Stimulated activated CD4-positive, alpha-beta T cell treated with anti-CD3 and anti-CD28 coated beads, Interleukin-12 subunit alpha, Interleukin-12 subunit beta, amount 100 ng/mL, for 24 hours (primary cell): ENCODE measurements around the gene ADGRA3.
"Not testable (repeated sequence)": the region's sequence is repeated elsewhere in the genome, so short reads cannot be mapped to it uniquely, and the experiment has no call there.

Source experiments
- DNase-seq, 2 experiments: peaks; one replicate each; pipeline ENCODE4 v3.0.0-alpha.2; 2020; ENCODE audit warnings: low read depth in 2 of 2

Gene ADGRA3

DNA sequence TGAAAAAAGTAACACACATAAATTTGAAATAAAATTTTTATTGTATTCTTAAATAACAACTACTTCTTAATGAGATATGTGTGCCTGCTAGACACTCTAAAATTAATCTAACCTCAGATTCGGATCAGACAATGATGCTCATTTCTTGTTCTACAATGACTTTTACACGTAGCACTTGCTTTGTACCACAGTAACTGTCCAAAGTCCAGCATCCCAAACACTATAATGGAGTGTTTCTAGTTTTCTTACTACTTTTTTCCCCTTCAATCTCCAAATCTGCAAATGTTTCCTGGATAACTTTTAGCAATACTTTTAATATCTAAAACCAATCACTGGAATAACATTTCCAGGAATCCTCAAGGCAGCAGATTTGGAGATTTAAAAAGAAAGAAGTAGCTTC is 75.9 kb downstream of the ADGRA3 start:
- no peak for DNase-seq

DNA sequence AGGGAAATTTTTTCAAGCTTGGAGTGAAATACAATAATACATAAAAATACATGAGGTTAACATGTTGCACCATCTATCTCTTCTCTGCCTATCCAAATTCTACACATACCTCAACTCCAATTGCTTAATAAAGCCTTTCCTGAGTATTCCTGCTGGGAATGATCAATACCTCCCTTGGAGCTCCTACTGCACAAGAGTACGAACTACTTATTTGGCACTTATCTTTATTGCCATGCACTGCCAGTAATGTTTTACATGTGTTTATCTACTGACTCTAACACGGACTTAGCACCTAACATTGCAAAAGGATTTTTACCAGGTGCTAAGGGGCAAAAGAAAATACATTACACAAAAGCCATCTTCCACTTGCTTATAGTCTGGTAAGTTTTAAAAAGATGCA is 80.2 kb downstream of the ADGRA3 start:
- DNase-seq, result no peak

DNA sequence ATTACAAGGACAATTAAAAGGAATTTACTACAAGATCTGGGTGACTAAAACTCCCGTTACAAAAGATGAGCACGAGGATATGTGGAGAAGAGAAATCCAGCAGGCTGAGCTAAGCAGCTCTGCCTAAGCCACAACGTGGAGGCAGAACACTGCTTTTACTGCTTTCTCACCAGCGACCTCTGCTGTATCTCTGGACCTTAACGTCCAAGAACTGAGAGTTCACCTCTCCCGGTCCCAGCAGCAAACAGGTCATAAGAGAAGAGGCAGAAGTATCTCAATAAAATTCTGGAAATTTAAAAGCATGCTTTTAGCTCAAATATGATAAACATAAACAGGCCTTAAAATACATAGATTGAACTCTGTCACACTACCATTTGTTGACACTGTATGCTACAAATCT is 81.0 kb downstream of the ADGRA3 start:
- no peak for DNase-seq

DNA sequence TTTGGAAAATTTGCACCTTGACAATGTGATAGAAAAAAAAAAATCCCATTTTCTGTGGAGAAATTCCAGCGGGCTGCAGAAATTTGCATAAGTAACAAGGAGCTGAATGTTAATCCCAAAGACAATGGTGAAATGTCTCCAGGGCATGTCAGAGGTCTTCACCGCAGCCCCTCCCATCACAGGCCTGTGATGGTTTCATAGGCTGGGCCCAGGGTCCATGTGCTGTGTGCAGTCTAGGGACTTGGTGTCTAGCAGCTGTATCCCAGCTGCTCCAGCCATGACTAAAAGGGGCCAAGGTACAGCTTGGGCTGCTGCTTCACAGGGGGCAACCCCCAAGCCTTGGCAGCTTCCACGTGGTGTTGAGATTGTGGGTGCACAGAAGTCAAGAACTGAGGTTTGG is 85.2 kb downstream of the ADGRA3 start:
- DNase-seq, result no peak

DNA sequence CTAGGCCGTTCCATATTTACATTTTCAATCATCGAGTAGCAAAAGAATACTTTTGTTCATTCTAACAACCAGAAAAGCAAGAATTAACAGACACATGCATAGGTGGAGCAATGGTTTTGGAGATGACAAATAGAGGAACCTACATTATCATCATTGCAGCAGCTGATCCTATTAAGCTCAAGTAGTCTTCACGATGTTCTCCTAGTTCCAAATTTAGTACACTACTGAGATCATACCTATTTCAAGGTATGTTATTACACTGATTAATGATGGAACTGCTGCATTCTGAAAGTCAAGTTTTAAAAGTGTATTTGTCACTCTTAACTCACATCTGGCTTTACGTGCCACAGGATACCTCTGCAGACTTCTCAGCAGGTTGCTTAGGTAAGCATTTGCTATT is 87.4 kb downstream of the ADGRA3 start:
- DNase-seq, result no peak

DNA sequence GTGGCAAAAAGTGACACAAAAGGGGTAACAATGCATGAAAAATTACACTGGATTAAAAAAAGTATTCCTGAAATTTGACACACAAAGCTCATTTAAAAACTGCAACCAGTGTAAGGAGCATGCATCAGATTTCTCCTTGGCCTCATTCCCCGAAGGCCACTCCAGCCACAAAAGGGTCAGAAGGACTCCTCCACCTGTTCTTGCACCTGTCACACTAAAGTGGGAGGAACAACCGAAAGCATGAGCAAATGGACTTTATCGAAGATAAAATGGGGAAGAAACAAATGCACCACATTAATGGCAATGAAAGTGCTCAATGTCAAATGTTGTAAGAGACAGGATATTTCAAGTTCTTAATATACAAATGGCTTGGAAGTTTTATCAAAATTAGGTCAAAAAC is 88.2 kb downstream of the ADGRA3 start:
- no peak for DNase-seq

DNA sequence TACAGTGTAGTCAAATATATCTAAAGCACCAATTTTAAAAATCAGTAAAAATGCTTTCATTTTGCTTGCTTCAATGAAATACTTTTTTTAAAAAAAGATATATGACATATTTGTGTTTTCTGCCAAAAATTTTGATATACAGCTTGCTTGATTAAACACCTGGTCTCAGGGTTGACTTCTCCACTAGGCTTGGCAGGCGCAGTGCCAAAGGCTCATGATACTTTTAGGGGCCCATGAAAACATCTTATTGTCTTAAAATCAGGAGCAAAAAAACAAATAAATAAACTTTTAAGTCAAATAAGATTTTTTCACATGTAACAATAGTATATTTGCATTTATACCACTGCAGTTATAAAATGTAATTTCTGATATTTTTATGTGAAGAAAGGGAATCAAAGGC is 95.6 kb downstream of the ADGRA3 start:
- no peak for DNase-seq

DNA sequence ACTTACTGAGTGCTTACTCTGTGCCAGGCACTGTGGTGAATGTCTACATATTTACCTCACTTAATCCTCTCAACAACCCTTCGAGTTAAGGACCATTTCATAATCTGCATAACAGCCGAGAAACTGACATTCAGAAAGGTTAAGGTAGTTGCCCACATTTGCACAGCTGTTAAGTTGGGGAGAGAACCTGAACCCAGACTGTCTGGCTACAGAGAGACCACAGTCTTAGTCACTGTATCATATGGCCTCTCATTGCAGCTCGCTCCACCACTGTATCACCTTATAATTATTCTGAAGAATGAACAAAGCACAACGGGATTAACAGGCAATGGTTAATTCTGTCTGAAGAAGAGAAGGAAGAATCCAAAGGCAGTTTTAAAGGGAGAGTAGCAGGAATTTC is 98.5 kb downstream of the ADGRA3 start:
- no peak for DNase-seq

DNA sequence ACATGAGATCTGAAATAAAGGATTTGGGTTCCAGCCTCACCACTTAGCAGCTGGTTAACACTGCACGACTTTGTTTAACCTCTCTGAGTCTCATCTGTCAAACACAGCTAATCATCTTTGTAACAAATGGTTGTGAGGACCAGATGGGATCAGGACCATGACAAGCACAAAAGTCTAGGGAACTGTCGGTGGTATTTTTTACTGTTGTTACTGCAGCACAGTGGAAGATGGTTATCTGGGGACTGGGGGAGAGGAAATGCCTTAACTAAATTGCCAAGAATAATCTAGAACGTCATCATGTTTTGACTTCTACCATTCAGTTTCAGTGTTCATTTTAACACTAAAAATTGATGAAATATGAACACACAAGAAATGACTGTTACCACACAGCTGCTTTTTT is 99.5 kb downstream of the ADGRA3 start:
- no peak for DNase-seq

DNA sequence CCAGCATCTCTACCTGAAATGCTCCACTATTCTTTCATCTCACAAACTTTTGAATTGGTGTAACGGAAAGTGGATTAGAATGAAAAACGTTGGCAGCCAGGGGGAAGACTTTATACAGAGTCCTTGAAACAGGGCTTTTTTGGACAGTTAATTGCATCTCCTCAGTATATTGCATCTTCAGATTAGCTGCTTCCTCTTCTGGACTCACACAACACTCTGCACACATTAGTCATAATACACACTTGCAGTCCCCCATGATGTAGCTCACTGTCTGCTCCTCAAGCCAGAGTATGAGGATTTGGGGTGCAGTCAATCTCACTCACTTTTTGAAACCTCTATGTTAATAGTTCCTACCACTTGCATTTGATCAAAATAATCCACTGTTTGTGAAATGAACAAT is 101.0 kb downstream of the ADGRA3 start:
- no peak for DNase-seq

DNA sequence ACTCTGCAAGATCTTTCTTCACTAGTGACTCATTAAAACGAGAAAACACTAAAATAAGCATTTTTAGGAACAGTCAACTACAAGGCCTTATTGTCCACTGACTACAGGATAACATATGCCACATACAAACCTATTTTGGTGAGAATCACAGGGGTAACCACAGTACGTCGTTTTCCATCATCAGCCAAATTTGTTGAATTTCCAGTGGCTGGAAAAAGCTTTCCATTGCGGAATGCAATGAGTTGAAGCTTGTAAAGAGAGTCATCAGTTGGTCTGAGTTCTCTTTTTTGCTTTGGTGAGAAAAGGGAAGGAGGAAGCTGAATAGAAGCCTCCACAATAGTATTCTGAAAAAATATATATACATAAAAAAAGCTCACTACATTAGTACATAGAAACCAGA is 102.4 kb downstream of the ADGRA3 start:
- DNase-seq, result no peak

DNA sequence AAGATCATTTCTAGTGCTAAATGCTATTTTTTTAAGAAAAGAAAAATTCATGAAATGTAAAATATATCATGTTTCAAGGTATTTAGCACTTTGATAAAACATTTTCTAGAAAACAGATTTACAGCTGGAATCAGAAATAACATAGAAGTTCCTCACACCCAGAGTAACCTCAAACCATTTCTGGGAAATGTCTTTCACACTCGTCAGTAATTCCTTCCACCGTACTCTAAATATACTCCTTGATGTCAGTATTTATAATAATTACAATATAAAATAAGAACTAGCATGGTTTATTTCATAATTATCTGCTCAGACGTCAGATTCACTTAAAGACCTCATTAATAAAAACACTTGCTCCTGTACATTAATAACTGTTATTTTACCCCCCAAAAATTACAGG is 103.9 kb downstream of the ADGRA3 start:
- no peak for DNase-seq

DNA sequence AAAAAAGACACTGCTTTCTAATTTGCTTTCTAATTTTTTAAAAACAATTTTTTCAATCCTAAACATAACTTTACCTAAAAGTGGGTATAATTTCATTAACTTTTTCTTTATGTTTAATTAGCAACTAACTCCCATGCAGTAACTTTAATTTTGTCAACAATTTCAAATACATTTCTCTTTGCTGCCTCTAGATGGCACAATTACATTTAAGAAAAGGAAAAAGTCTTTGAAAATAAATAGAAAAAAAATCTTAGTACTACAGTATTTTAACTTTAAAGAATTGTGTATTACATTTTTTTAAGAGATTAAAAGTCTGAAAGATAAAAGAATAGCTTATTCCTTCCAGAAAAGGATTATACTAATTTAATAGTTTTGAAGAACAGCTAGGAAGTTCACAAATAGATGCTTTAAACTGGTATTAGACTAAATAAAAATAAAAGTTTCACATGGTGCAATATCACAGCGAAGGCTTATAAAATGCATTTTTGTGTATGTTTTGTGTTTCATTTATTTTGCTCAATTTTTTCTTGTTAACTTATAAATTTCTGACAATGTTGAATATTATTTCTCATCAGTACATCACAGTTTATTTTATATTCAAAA is 105.1 kb downstream of the ADGRA3 start:
- DNase-seq, result no peak

DNA sequence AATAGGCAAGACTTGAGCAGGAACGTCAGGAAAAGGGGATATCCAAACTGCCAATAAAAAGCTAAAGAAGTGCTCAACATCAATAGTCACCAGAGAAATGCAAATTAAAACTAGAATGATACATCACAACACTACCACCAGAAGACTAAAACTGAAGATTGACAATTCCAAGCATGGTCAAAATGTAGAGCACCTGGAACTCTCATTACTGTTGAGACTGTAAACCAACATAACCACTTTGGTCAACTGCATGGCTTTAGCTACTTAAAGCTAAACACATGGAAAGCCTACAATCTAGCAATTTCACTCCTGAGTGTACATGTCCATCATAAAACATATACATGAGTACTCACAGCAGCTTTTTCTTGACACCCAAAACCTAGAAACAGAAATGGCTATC is 107.4 kb downstream of the ADGRA3 start:
- no peak for DNase-seq

DNA sequence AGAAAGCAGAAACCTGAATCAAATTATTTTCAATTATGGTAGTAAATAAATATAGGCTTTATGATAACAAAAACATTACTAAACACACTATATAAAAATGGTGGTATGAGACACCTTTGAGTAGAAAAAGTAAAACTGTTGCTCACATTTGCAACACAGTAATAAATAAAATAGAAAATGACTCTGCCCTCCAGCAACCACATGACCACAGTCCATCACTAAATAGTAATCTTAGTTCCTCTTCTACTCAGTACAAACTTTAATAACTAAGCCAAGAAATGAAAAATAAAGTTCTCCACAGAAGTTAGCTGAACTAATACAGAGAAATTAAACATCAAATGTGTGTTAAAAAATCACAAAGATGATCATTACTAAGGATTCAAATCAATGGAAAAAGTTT is 108.5 kb downstream of the ADGRA3 start:
- no peak for DNase-seq

DNA sequence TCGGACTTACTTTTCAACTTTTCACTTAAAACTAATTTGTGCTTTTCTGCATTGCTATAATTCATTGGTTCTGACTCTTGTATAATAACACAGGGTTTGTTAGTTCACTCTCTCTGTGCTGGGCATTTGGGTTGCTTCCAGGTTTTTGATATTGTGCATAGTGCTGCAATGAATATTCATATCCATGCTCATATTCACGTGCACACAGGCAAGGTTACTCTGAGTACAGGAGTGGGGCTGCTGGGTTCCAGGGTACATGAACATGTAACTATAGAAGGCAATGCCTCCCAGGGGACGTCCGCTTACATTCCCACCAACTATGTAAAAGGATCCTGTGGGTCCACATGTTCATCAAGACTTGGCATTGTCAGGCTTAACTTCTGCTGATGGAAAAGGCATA is 117.2 kb downstream of the ADGRA3 start:
- DNase-seq, result no peak

DNA sequence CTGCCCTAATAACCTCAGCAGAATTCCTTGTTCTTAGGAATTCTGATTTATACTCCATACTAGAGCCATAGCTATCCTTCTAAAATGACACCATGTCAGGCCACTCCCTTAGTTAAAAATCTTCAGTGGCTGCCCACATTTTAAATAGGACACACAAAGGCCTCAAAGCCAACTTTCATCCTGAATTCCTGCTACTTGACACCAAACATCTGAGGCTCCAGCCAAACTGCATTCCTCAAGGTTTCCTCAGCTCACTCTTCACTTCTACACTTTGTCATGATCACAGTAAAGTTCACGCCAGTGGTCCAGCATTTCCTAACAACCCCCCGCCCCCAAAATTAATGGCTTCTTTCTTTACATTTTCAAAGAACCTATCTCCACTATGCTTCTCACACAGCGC is 124.3 kb downstream of the ADGRA3 start:
- DNase-seq, result no peak

DNA sequence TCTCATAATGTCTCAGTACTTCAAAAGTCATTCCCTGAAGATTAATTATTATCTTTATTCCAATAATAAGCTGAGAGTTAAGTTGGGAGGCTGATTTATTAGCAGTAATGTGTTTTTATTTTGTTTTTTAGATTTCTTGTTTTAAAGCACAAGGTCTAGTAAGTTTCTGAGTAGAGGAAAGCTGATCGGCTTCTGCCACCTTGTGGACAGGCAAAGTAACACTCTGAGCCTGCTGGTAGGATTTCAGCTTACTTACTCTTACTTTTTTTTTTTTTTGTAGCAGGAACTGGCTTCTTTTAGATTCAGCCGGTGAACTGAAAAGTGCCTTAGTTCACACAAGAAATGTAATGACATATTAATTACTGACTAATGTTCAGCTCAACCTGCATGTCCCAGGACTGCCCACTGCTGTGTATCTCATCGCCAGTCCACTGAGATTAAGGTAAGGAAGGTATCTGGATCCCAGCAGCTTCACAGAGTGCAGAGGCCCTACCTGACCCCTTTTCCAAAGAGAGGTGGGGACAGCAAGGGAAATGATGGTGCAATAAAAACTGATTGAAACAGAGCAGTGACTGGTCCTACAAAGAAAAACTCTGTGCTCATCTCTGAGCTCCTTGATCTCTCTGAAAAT is 126.5 kb downstream of the ADGRA3 start:
- no peak for DNase-seq

DNA sequence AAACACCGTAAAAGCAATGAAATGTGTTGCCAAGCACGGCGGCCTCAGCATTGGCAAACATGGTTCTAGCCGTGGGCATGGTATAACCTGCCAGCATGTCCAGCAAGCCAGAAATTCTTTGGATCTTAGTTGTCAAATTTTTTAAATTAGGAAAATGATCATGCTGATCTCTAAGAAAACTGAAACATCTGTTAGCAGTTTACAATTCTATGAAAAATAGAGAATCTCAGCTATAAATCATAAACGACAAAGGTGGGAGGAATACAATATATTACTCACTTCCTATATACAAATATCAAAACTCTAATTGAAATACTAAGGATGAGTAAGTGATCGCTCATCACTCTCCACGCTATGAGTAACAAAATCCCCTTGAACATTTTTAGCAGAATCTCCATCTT is 130.3 kb downstream of the ADGRA3 start:
- DNase-seq, result no peak

DNA sequence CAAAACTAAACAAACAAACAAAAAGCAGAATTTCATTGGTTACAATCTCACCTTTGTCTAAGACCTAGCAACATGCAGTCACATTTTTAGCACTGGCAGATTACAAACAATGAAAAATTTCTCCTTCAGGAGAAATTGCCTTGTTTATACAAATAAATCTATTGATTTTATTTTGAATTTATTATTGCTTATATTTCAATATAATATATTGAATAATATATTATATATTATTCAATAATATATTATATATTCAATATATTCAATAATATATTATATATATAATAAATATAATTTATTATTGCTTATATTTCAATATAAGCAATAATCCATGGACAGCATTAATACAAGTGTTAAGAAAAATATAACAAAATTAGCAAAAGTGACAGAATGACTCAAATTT is 131.7 kb downstream of the ADGRA3 start:
- no peak for DNase-seq

DNA sequence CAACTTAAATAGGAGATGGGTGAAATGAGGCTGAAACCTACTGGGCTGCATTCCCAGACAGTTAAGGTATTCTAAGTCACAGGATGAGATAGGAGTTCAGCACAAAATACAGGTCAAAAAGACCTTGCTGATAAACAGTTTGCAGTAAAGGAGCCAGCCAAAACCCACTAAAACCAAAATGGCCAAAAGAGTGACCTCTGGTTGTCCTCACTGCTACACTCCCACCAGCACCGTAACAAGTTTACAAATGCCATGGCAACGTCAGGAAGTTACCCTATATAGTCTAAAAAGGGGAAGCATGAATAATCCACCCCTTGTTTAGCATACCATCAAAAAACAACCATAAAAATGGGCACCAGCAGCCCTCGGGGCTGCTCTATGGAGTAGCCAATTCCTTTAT is 133.7 kb downstream of the ADGRA3 start:
- DNase-seq, result not testable (repeated sequence)

DNA sequence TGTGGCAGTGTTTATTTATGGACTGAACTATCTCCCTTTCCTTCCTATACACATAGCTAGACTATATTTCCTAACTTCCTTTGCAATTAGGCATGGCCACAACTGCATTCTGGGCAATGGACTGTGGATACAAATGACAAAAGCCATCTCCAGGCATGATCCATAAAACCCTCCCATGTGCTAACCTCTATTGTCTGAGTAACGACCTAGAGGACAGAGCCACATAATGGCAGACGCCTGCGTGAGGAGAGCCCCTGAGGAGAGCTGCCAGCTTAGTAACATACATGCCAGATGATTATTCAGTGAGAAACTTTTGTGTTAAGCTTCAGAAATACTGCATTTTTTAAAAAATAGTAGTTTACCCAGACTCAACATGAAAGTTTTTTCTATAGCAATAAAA is 142.9 kb downstream of the ADGRA3 start:
- no peak for DNase-seq

DNA sequence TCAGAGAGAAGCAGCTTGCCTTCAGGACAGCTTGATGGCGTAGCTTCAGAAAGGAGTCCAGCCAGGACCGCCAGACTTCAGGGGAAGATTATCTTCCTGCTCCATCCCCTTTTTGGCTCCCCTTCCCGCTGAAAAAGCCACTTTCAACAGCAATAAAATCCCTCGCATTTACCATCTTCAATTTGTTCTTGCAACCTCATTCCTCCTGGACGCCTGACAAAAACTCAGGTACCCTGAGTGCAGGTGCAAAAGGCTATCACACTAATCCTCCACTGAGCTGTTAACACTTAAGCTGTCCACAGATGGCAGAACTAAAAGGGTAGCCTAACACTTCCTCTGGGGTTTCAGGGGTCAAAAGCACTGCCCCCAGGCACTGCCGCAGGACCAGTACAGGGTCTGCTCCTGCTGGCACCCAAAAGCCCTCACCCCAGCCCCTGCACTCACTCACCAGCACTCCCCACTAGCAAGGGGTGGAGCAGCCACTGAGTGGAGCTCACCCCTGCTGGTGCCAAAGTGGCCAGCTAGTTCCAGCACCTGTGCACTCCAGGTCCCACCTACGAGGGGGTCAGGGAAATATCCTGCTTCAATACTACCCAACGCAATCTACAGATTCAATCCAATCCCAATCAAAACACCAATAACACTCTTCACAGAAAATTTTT is 145.8 kb downstream of the ADGRA3 start:
- DNase-seq, result no peak

DNA sequence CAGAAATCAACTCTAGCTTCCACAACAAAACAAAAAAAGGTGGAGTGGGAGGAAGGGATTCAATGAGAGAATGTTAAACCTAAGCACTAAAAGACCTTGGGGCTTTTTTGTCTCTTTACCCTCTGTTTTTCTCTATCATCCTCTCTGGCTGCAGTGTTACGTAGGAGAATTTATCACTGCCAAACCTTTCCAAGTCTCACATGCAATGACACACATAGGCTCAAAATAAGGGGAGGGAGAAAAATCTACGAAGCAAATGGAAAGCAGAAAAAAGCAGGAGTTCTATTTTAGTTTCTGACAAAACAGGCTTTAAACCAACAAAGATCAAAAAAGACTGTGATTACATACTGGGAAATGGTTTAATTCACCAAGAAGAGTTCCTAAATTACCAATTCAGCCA is 152.1 kb downstream of the ADGRA3 start:
- DNase-seq, result no peak
